NCI-H128 (cell line): Measurements from ENCODE around the gene SHROOM4.

Experiments used
- DNase-seq: peaks from one replicate; lab custom pipeline; 2025; ENCODE audit not compliant: unreplicated experiment; lab: John Stamatoyannopoulos, UW

SHROOM4 gene

GRCh38 chrX:50618788-50619558, 195.0 kb downstream of the SHROOM4 start:
- DNase-seq = no peak

DNA sequence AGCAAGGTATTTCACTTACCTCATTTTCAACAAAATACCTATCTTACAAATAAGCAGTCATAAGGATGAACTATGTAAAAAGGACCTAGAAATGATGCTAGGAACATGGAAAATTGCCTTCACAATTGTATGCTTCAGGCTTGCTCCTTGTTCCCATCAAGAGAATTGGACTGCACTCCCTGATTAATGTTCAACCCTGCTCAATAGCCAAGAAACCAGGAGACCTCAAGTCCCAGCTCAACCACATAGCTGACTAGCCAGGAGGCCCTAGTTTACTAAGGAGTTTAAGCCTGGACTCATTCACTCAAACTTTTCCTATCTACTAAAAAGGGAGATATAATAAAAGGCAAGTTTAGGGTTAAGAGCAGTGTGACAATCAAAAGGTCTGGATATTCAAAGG, 196.8 kb downstream of the SHROOM4 start:
- DNase-seq = no peak

GRCh38 chrX:50615570-50616158, 198.3 kb downstream of the SHROOM4 start:
- DNase-seq = no peak

- DNase-seq = no peak
Measured at GRCh38 chrX:50614460-50614859, 199.5 kb downstream of the SHROOM4 start.

- DNase-seq = no peak
Measured at GRCh38 chrX:50613846-50614245, 200.1 kb downstream of the SHROOM4 start.

DNA sequence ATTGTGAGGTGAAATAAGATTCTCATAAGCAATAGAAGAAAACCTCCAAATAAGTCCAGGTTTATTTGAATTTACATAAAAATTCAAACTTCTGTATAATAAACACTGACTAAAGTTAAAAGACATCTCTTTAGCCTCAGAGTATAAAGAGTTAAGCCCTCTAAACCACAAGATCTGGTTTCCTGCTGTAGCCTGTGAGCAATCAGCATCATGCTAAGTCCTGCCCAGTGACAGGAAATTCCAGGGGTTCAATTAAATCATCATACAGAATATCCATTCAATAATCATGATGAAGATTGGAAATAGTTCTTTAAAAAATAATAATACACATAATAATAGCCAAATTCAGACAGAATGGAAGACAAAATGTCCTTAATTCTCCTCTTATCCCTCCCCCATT, 204.2 kb downstream of the SHROOM4 start:
- no peak for DNase-seq

GRCh38 chrX:50606300-50606950, 207.6 kb downstream of the SHROOM4 start:
- DNase-seq = no peak

DNA sequence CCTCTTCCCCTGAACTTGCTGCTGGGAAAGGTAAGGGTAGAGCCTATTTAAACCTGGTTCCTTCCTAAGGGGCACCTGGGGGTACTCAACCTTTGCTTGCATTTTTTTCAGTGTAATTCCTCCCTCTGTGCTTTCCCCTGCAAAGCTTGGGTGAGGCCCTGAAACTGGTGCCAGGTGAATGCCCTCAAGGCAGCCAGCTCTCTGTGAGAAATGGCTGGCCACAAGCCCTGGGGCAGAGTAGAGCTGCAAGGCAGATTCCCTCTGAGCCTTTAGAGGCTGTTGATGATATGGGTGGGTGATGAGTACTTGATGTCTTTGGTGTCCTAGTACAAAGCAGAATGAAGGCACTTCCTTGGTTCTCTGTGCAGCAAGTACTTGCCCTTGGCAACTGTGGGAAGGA, 217.9 kb downstream of the SHROOM4 start:
- DNase-seq = no peak

DNA sequence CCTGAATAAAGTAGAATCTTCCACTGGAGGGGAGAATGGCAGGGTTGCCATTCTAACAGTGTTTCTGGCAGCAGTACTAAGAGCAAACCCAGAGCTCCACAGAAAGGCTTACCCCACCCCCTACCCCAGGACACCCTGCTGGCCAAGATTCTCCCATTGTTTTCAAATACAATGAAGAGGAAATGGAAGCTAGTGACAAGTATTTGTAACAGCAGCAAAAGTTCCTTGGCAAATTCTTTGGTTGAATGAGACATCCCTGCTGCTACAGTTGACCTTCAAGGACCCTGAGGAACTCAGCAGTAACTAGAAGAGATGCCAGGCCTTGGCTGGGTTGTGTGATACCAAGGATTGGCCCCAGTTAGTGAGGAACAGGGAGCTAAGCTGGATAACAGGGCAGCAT, 219.2 kb downstream of the SHROOM4 start:
- no peak for DNase-seq

GRCh38 chrX:50586980-50587379, 227.0 kb downstream of the SHROOM4 start:
- no peak for DNase-seq

DNA sequence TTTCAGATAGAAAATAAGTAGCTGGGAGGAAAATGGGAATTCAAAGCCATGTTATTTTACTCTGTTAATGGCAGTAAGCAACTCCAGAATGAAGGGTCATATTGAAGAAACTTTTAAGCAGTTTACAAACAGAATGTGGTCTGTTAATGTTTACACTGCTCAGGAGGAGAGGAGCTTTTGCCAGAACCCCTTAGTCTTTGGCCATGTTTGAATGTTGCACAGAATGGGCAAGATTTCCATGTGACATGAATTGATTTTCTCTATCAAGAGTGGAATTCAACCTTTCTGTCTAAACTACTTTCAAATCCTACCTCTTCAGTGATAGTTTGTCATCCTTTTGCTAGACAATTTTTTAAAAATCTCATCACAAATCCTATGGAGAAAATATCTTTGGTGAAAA, 227.6 kb downstream of the SHROOM4 start:
- no peak for DNase-seq

- no peak for DNase-seq
Measured at GRCh38 chrX:50581405-50581804, 232.6 kb downstream of the SHROOM4 start.

DNA sequence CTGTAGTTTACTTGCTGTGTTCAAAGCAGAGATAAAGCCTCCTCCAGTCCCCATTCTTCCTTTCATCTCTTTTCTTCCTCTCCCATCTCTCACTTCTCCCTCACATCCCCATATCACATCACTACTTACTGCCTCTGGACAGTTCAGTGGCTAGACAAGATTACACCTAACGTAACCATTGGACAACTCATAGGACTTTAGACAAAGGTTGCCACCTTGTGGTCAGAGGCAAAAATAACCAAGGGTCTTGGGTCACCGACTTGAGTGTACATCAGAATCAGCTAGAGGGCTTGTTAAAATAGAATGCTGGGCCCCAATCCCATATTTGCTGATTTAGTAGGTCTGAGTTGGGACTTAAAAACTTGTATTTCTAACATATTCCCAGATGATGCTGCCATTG, 234.0 kb downstream of the SHROOM4 start:
- peak; percentile 7 for DNase-seq

DNA sequence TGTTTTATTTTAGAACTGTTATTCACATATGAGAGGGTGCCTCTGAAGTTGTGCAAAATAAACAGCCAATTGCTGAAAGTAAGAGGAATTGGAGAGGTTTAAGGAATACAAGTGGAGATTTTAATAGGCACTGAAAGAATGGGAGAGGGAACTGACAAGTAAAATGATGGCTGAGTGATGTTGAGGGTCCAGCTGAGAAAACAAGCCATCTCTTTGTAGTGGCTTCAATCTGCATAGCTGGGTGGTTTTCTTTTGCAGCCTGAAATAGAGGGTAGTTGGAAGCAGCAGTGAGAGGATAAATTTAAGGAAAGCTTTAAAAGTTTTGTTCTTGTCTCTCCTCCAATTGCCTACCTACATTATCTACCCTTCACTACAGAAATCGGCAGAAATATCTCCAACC, 236.7 kb downstream of the SHROOM4 start:
- DNase-seq = no peak

GRCh38 chrX:50567636-50568035, 246.4 kb downstream of the SHROOM4 start:
- no peak for DNase-seq

DNA sequence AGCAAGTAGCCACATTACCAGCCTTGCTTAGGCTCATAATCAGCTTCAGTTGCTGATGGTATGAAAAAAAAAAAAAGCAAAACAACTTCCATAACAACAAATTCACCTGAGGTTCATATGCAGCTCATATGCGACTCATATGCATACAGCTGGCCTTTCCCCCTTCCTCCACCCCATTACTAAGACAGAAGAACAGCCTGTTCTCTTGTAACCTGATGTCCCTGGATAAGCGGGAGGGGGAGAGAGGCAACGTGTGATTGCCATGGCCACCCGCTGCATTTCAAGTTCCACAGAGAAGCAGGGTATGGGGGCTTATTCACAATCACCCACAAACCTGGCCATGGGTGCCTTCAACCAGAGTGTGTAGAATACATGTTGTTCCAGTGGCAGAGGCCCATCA, 248.3 kb downstream of the SHROOM4 start:
- DNase-seq = no peak
